ENCODE measurements around the gene FCN2.

- TF ChIP-seq CTCF (IDR thresholded peaks at IDR 0.05), result no peak
- no peak for TF ChIP-seq POLR2A (IDR thresholded peaks at IDR 0.05)
Measured at GRCh38 chr9:134909511-134910481, 29.2 kb downstream of the FCN2 start.
